HFFc6 (cell line): Measurements from ENCODE around the gene OR56A3. TPM values are rescaled to one million over a fixed set of nuclear protein-coding genes. Genes with fewer than 3 reads are reported as not detected.

Source experiments
- DNase-seq: peaks from one replicate; pipeline ENCODE4 v3.0.0-alpha.2; 2018
- H3K27ac Mint-ChIP-seq: 2 replicates; pipeline ENCODE4 v1.8.0; 2020; ENCODE audit warnings: mild to moderate bottlenecking, mixed read lengths
- H3K27me3 Mint-ChIP-seq: 2 replicates; pipeline ENCODE4 v1.8.0; 2021; ENCODE audit warnings: mild to moderate bottlenecking, moderate library complexity, mixed read lengths; ENCODE audit not compliant: insufficient read depth
- H3K36me3 Mint-ChIP-seq: 2 replicates; pipeline ENCODE4 v1.8.0; 2021; ENCODE audit warnings: low read depth, mixed read lengths
- H3K4me1 Mint-ChIP-seq: 2 replicates; pipeline ENCODE4 v1.8.0; 2020; ENCODE audit warnings: low read depth, mixed read lengths
- H3K4me3 Mint-ChIP-seq: 2 replicates; pipeline ENCODE4 v1.8.0; 2020; ENCODE audit warnings: mild to moderate bottlenecking, moderate library complexity, mixed read lengths
- H3K9me3 Mint-ChIP-seq: 2 replicates; pipeline ENCODE4 v1.8.0; 2020; ENCODE audit warnings: mild to moderate bottlenecking, mixed read lengths
- total RNA-seq, 6 experiments: library from RNA; stranded (reverse); fragmentation: NEBNext Ultra II Directional; extraction: Animal tissue kit (Norgen Biotek cat#: 25700); gene quantifications; 2 replicates in 1 of 6; 3 replicates in 5 of 6; pipeline ENCODE4 v1.2.3, GENCODE V29; 2021
- TF ChIP-seq, protein P1 (sequence below): fragments of 200-600 bp; sonication (generic); IDR thresholded peaks from 2 replicates; pipeline ENCODE4 v1.5.0; 2021; ENCODE audit warnings: antibody characterized with exemption, mild to moderate bottlenecking

Gene OR56A3
- total RNA-seq, 6 experiments from 2014 or later = not detected

DNA sequence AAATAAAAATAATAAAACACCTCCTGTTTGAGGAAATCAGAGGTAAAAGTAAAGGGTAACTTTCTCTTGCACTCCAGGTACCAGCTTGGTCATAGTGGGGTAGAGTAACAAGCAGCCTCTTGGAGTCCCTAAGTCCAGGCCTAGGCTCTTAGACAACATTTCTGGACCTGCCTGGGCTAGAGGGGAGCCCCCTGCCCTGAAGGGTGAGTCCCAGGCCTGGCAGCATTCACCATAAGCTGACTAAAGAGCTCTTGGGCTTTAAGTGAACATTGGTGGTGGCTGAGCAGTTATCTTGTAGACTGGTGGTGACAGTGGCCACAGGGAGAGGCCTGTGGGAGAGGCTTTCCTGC, 18.6 kb upstream of the OR56A3 start:
- Mint-ChIP-seq H3K4me3 (no peak overlapping the region), H3K27me3 (no peaks in the 10 kb centered on the region), H3K9me3 (peaks cover 35% of the 10 kb centered on the region), H3K36me3 (peaks cover 3% of the 10 kb centered on the region; the same call in 1 of the 2 replicates), H3K27ac (no peak overlapping the region), H3K4me1 (no peaks in the 10 kb centered on the region)
- TF ChIP-seq, protein P1, sequence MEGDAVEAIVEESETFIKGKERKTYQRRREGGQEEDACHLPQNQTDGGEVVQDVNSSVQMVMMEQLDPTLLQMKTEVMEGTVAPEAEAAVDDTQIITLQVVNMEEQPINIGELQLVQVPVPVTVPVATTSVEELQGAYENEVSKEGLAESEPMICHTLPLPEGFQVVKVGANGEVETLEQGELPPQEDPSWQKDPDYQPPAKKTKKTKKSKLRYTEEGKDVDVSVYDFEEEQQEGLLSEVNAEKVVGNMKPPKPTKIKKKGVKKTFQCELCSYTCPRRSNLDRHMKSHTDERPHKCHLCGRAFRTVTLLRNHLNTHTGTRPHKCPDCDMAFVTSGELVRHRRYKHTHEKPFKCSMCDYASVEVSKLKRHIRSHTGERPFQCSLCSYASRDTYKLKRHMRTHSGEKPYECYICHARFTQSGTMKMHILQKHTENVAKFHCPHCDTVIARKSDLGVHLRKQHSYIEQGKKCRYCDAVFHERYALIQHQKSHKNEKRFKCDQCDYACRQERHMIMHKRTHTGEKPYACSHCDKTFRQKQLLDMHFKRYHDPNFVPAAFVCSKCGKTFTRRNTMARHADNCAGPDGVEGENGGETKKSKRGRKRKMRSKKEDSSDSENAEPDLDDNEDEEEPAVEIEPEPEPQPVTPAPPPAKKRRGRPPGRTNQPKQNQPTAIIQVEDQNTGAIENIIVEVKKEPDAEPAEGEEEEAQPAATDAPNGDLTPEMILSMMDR = no peak
- no peak for DNase-seq

DNA sequence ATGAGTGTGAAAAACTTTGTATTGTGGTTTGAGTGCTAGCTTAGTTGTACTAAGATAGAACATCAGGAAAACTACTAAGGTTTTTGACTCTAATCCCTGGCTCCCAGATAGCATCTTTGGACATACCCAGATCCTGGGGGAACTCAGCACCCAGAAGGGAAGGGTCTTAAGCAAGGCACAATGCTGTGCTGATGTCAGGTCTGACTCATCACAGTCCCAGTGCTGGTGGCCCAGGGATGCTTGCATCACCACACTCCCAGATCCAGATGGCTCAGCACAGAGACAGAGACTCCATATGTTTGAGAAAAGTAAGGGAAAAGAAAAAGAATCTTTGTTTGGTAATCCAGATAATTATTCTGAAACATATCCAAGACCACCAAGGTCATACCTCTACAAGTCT, 18.3 kb upstream of the OR56A3 start:
- TF ChIP-seq, protein P1 = no peak
- Mint-ChIP-seq H3K27me3 (no peaks in the 10 kb centered on the region), H3K27ac (no peak overlapping the region), H3K9me3 (peaks cover 35% of the 10 kb centered on the region), H3K36me3 (peaks cover 5% of the 10 kb centered on the region; the same call in 1 of the 2 replicates), H3K4me1 (no peaks in the 10 kb centered on the region), H3K4me3 (no peak overlapping the region)
- DNase-seq = no peak

DNA sequence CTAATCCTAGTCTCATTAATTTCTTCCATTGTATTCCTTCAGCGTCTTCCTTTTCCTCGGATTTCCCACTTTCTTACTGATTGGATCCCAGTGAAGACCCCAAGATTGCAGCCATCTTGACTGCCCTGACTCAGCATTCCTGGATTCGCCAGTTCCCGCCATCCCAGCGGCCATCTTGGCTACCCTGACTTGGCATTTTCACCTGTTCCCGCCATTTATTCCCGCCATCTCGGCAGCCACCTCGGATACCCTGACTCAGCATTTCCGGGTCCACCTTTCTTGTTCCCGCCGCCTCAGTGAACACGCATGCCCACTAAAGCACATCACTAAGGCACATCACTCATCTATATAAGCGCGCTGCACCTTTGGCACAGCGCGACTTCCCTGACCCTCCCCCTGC, 13.8 kb upstream of the OR56A3 start:
- H3K9me3 Mint-ChIP-seq = peaks cover 52% of the 10 kb centered on the region
- TF ChIP-seq, protein P1 = no peak
- H3K27me3 Mint-ChIP-seq = peaks cover 3% of the 10 kb centered on the region; the same call in 1 of the 2 replicates
- no peaks in the 10 kb centered on the region for H3K4me1 Mint-ChIP-seq
- H3K36me3 Mint-ChIP-seq = peaks cover 17% of the 10 kb centered on the region
- no peak overlapping the region for H3K27ac Mint-ChIP-seq
- DNase-seq = no peak
- no peak overlapping the region for H3K4me3 Mint-ChIP-seq

DNA sequence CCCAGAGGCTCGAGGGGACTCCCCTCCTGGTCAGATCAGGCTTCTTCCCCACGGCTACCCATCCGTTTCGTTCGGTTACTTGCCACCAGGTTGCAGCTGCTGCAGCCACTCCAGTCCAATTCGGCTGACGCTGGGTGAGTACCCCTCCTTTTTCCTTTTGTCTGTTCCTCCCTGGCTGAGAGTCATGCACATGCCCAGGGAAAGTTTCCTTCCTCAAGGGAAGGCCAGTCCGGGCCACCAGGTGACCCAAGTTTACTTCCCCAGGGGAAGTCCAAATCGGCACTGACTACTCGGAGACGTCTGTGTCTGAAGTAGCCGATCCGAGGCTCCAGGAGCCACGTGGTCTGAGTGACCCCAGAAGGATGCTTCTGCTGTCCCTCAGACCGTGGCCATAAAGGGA, 13.2 kb upstream of the OR56A3 start:
- Mint-ChIP-seq H3K4me3 (no peak overlapping the region), H3K4me1 (no peaks in the 10 kb centered on the region), H3K27ac (no peak overlapping the region), H3K36me3 (peaks cover 17% of the 10 kb centered on the region), H3K27me3 (peaks cover 3% of the 10 kb centered on the region; the same call in 1 of the 2 replicates), H3K9me3 (peaks cover 57% of the 10 kb centered on the region)
- DNase-seq = no peak
- TF ChIP-seq, protein P1 = no peak

DNA sequence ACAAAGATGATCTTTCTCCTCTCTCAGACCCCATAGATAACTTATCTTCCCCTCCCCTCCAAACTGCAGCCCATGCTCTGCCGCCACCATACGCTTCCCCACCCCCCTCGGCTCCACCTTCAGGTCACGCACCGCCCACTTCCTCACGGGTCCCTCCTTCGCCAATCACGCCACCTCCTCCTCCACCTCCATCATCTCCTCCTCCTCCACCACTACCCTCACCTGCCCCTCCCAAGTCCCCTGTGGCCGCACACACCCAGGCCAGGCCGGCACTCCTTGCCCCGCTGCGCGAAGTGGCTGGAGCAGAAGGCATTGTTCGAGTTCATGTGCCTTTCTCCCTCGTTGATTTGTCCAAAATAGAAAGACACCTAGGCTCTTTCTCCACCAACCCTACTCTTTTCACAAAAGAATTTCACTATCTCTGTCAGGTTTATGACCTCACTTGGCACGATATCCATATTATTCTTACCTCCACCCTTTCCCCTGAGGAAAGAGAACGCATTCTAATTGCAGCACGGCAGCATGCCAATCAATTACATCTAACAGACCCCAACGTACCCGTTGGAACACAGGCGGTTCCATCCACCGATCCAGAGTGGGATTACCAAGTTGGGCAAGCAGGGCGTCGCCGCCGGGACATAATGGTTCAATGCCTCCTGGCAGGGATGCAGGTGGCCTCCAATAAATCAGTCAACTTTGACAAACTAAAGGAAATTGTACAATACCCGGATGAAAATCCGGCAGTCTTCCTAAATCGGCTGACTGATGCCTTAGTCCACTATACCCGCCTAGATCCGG, 12.3 kb upstream of the OR56A3 start:
- DNase-seq = no peak
- no peak overlapping the region for H3K27ac Mint-ChIP-seq
- H3K4me1 Mint-ChIP-seq = no peaks in the 10 kb centered on the region
- H3K27me3 Mint-ChIP-seq = peaks cover 3% of the 10 kb centered on the region; the same call in 1 of the 2 replicates
- peaks cover 17% of the 10 kb centered on the region for H3K36me3 Mint-ChIP-seq
- H3K4me3 Mint-ChIP-seq = no peak overlapping the region
- TF ChIP-seq, protein P1 = no peak
- peaks cover 57% of the 10 kb centered on the region for H3K9me3 Mint-ChIP-seq
